Adrenal gland (tissue), 5 donors: ENCODE results near the gene EPHB1.

ENCODE experiments used
- POLR2A ChIP-seq, 2 donors: fragments of 450-650 bp; IDR thresholded peaks; one replicate each; pipeline ENCODE4 v1.6.1; 2017; ENCODE audit warnings: antibody characterized with exemption in 2 of 2, mild to moderate bottlenecking in 2 of 2, moderate library complexity in 1 of 2
- TF ChIP-seq, protein P1 (sequence below), 6 experiments: fragments of 450-650 bp in 4 of 6; fragments of 200-600 bp in 2 of 6; sonication (generic) in 1 of 6; IDR thresholded peaks; 1 replicate in 5 of 6; 2 replicates in 1 of 6; pipeline versions ENCODE4 v1.5.1 to v1.8.0; 2016 to 2021; ENCODE audit warnings: antibody characterized with exemption in 6 of 6, mild to moderate bottlenecking in 2 of 6, moderate library complexity in 1 of 6
- donor health status: DM: no; HTN: no; CAD: no.

GRCh38 chr3:135142530-135142929 lies 347.5 kb downstream of the EPHB1 start:
- TF ChIP-seq, protein P1, sequence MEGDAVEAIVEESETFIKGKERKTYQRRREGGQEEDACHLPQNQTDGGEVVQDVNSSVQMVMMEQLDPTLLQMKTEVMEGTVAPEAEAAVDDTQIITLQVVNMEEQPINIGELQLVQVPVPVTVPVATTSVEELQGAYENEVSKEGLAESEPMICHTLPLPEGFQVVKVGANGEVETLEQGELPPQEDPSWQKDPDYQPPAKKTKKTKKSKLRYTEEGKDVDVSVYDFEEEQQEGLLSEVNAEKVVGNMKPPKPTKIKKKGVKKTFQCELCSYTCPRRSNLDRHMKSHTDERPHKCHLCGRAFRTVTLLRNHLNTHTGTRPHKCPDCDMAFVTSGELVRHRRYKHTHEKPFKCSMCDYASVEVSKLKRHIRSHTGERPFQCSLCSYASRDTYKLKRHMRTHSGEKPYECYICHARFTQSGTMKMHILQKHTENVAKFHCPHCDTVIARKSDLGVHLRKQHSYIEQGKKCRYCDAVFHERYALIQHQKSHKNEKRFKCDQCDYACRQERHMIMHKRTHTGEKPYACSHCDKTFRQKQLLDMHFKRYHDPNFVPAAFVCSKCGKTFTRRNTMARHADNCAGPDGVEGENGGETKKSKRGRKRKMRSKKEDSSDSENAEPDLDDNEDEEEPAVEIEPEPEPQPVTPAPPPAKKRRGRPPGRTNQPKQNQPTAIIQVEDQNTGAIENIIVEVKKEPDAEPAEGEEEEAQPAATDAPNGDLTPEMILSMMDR (IDR thresholded peaks at IDR 0.05): no peak
- no peak for TF ChIP-seq POLR2A (IDR thresholded peaks at IDR 0.05)
